ENCODE data around the gene VSIG4.

GRCh38 chrX:66000628-66001272 lies 39.1 kb downstream of the VSIG4 start:
- TF ChIP-seq CTCF (IDR thresholded peaks at IDR 0.05; ENCODE audit: control extremely low read depth in 1 of 3, insufficient read depth in 1 of 3, low read depth in 1 of 3, low read length in 3 of 3) (no peak), MAX (IDR thresholded peaks at IDR 0.05) (no peak), EP300 (IDR thresholded peaks at IDR 0.05; ENCODE audit: borderline replicate concordance in 1 of 2, low read depth in 2 of 2, low read length in 2 of 2) (no peak), NRF1 (IDR thresholded peaks at IDR 0.05; ENCODE audit: low read depth, low read length) (no peak)

Data from H1 (cell line).